Brain microvascular endothelial cell (primary cell): ENCODE measurements around the gene PTP4A2.
A peak's percentile ranks its signal among the peaks of the same experiment; 100 is the strongest.

Source experiments
- DNase-seq: peaks from one replicate; pipeline ENCODE4 v3.0.0-alpha.2; 2020
- H3K27ac ChIP-seq: fragments of 250-450 bp; sonication (Bioruptor Pico); 2 replicates; pipeline ENCODE4 v1.5.1; 2020; ENCODE audit warnings: mild to moderate bottlenecking, moderate library complexity
- H3K27me3 ChIP-seq: fragments of 250-450 bp; sonication (Bioruptor Pico); replicated peaks from 2 replicates; pipeline ENCODE4 v1.5.1; 2020; ENCODE audit warnings: mild to moderate bottlenecking
- H3K36me3 ChIP-seq: fragments of 250-450 bp; sonication (Bioruptor Pico); replicated peaks from 2 replicates; pipeline ENCODE4 v1.5.1; 2020; ENCODE audit warnings: mild to moderate bottlenecking
- H3K4me3 ChIP-seq: 2 replicates; pipeline ENCODE4 v1.5.1; 2011; ENCODE audit warnings: low read depth, mild to moderate bottlenecking, control low read depth, low read length, moderate library complexity
- CTCF ChIP-seq: IDR thresholded peaks from 2 replicates; pipeline ENCODE4 v1.5.1; 2011; ENCODE audit warnings: low read depth, mild to moderate bottlenecking, moderate library complexity, low read length, control low read depth, inconsistent platforms; ENCODE audit errors: missing control alignments
- in situ Hi-C: cut with HindIII; loops from 2 replicates; pipeline ENCODE4 v1.10.0; 2017; ENCODE audit warnings: low sequenced_read_pairs, low pct_ligation_motif_present

Gene PTP4A2

GRCh38 chr1:31936278-31936980 is 1.7 kb downstream of the PTP4A2 start:
- Histone ChIP-seq H3K4me3 (peak overlapping the region; percentile 98), H3K27me3 (no peaks in the 10 kb centered on the region), H3K27ac (peak overlapping the region; percentile 97), H3K36me3 (peaks cover 4% of the 10 kb centered on the region)
- DNase-seq: no peak
- in situ Hi-C loops: no loop called here
- no peak for TF ChIP-seq CTCF

GRCh38 chr1:31934706-31935629 is 3.2 kb downstream of the PTP4A2 start:
- Histone ChIP-seq H3K36me3 (peaks cover 4% of the 10 kb centered on the region), H3K27ac (peak overlapping the region; percentile 41), H3K4me3 (peak overlapping the region; percentile 24), H3K27me3 (no peaks in the 10 kb centered on the region)
- no peak for TF ChIP-seq CTCF
- in situ Hi-C loops: no loop called here
- DNase-seq: no peak

- no peak for TF ChIP-seq CTCF
- Histone ChIP-seq H3K27ac (peak overlapping the region; percentile 26), H3K4me3 (no peak overlapping the region), H3K36me3 (no peaks in the 10 kb centered on the region), H3K27me3 (no peaks in the 10 kb centered on the region)
- in situ Hi-C loops: no loop called here
- no peak for DNase-seq
Observed at GRCh38 chr1:31932491-31933316, 5.5 kb downstream of the PTP4A2 start.

- H3K27ac ChIP-seq: peak overlapping the region; percentile 31
- in situ Hi-C loops: no loop called here
- no peak for DNase-seq
- no peaks in the 10 kb centered on the region for H3K36me3 ChIP-seq
- no peak overlapping the region for H3K4me3 ChIP-seq
- H3K27me3 ChIP-seq: no peaks in the 10 kb centered on the region
- TF ChIP-seq CTCF: no peak
Observed at GRCh38 chr1:31931593-31932225, 6.5 kb downstream of the PTP4A2 start.

- no peak overlapping the region for H3K4me3 ChIP-seq
- no peak for DNase-seq
- no peaks in the 10 kb centered on the region for H3K36me3 ChIP-seq
- peak overlapping the region; percentile 31 for H3K27ac ChIP-seq
- H3K27me3 ChIP-seq: no peaks in the 10 kb centered on the region
- no peak for TF ChIP-seq CTCF
- in situ Hi-C loops: no loop called here
Observed at GRCh38 chr1:31930836-31931592, 7.2 kb downstream of the PTP4A2 start.
